ENCODE data around the gene NHLRC3. TPM values are rescaled to one million over a fixed set of nuclear protein-coding genes. Genes with fewer than 3 reads are reported as not detected.
"Not testable (repeated sequence)": the region's sequence is repeated elsewhere in the genome, so short reads cannot be mapped to it uniquely, and the experiment has no call there.

Gene NHLRC3, protein sequence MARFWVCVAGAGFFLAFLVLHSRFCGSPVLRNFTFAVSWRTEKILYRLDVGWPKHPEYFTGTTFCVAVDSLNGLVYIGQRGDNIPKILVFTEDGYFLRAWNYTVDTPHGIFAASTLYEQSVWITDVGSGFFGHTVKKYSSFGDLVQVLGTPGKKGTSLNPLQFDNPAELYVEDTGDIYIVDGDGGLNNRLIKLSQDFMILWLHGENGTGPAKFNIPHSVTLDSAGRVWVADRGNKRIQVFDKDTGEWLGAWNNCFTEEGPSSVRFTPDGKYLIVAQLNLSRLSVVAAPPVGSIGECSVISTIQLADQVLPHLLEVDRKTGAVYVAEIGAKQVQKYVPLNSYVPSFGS
- 23.5 and 24.0 TPM in 2 replicates for total RNA-seq
- long read RNA-seq, transcript NHLRC3-202 (7 exons, 3,549 nt), result major isoform, 33 of 84 reads
- long read RNA-seq, transcript NHLRC3-201 (6 exons, 3,275 nt), result minor isoform, 10 of 84 reads
- long read RNA-seq, partial matches to known transcripts, result 17 of 84 reads
- long read RNA-seq, other reads (novel, unspliced or antisense), result 17 of 84 reads

GRCh38 chr13:39037880-39038568 lies at the start of gene NHLRC3, which contains the start of gene PROSER1:
Gene NHLRC3, plus strand, starts transcription at chr13:39038456. Its CDS starts 184 bp downstream, at chr13:39038640.
Gene PROSER1, minus strand, starts transcription at chr13:39038089. Its CDS starts 847 bp downstream, at chr13:39037242.
- Mint-ChIP-seq H3K4me3 (ENCODE audit: unreplicated experiment) (peak within 1 kb of the TSS; percentile 93), H3K27ac (ENCODE audit: unreplicated experiment) (peak within 1 kb of the TSS; percentile 95), H3K36me3 (ENCODE audit: unreplicated experiment) (peaks cover 4% of the 10 kb centered on the region), H3K27me3 (ENCODE audit: unreplicated experiment) (no peaks in the 10 kb centered on the region), H3K9me3 (ENCODE audit: unreplicated experiment) (no peaks in the 10 kb centered on the region), H3K4me1 (ENCODE audit: unreplicated experiment) (peaks cover 54% of the 10 kb centered on the region)
- DNase-seq (ENCODE audit: extremely low spot score, unreplicated experiment), result peak; percentile 94
- TF ChIP-seq, protein P1, sequence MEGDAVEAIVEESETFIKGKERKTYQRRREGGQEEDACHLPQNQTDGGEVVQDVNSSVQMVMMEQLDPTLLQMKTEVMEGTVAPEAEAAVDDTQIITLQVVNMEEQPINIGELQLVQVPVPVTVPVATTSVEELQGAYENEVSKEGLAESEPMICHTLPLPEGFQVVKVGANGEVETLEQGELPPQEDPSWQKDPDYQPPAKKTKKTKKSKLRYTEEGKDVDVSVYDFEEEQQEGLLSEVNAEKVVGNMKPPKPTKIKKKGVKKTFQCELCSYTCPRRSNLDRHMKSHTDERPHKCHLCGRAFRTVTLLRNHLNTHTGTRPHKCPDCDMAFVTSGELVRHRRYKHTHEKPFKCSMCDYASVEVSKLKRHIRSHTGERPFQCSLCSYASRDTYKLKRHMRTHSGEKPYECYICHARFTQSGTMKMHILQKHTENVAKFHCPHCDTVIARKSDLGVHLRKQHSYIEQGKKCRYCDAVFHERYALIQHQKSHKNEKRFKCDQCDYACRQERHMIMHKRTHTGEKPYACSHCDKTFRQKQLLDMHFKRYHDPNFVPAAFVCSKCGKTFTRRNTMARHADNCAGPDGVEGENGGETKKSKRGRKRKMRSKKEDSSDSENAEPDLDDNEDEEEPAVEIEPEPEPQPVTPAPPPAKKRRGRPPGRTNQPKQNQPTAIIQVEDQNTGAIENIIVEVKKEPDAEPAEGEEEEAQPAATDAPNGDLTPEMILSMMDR (IDR thresholded peaks at IDR 0.05), result no peak

GRCh38 chr13:38990693-38991092 lies 47.6 kb upstream of the NHLRC3 start, which contains the start of gene STOML3:
Gene STOML3, minus strand, starts transcription at chr13:38990831. Its CDS starts 110 bp downstream, at chr13:38990721.
- H3K9me3 Mint-ChIP-seq (ENCODE audit: unreplicated experiment), result no peaks in the 10 kb centered on the region
- no peak for DNase-seq (ENCODE audit: extremely low spot score, unreplicated experiment)

DNA sequence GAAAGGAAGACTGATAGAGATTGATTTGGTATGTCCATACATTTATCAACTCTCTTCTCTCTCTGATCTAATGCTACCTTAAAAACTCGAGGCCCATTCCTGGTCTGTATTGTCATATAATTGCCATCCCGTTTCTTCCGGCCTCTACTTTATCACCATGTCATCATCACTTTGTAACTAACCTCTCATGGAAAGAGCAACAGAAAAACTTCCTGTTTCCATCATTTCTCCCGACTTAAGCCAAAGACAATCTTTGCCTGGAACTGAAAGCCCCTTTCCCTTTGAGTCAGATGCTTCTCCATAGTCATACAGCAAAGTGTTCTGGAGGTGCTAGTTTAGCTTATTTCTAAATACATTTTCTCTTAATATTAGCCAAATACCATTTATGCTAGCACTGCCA lies 44.9 kb upstream of the NHLRC3 start:
- Mint-ChIP-seq H3K9me3 (ENCODE audit: unreplicated experiment) (no peaks in the 10 kb centered on the region), H3K27me3 (ENCODE audit: unreplicated experiment) (peaks cover 14% of the 10 kb centered on the region), H3K4me3 (ENCODE audit: unreplicated experiment) (no peak overlapping the region), H3K36me3 (ENCODE audit: unreplicated experiment) (no peaks in the 10 kb centered on the region), H3K27ac (ENCODE audit: unreplicated experiment) (no peak overlapping the region), H3K4me1 (ENCODE audit: unreplicated experiment) (peaks cover 4% of the 10 kb centered on the region)
- no peak for DNase-seq (ENCODE audit: extremely low spot score, unreplicated experiment)
- TF ChIP-seq, protein P1 (IDR thresholded peaks at IDR 0.05), result no peak

More at GRCh38 chr13:38990693-38991092, 47.6 kb upstream of the NHLRC3 start, which contains the start of gene STOML3:
- no peaks in the 10 kb centered on the region for H3K36me3 Mint-ChIP-seq (ENCODE audit: unreplicated experiment)
- no peak within 1 kb of the TSS for H3K27ac Mint-ChIP-seq (ENCODE audit: unreplicated experiment)
- TF ChIP-seq, protein P1 (IDR thresholded peaks at IDR 0.05), result no peak
- H3K4me3 Mint-ChIP-seq (ENCODE audit: unreplicated experiment), result no peak within 1 kb of the TSS
- H3K4me1 Mint-ChIP-seq (ENCODE audit: unreplicated experiment), result peaks cover 4% of the 10 kb centered on the region
- H3K27me3 Mint-ChIP-seq (ENCODE audit: unreplicated experiment), result peaks cover 18% of the 10 kb centered on the region

GRCh38 chr13:38998739-38999138 lies 39.5 kb upstream of the NHLRC3 start:
- no peaks in the 10 kb centered on the region for H3K27me3 Mint-ChIP-seq (ENCODE audit: unreplicated experiment)

GRCh38 chr13:39006371-39007111 lies 31.7 kb upstream of the NHLRC3 start:
- Mint-ChIP-seq H3K4me3 (ENCODE audit: unreplicated experiment) (peak overlapping the region; percentile 45), H3K36me3 (ENCODE audit: unreplicated experiment) (peaks cover 23% of the 10 kb centered on the region)
- not testable (repeated sequence) for H3K27me3 Mint-ChIP-seq (ENCODE audit: unreplicated experiment); H3K9me3 Mint-ChIP-seq (ENCODE audit: unreplicated experiment); H3K27ac Mint-ChIP-seq (ENCODE audit: unreplicated experiment); DNase-seq (ENCODE audit: extremely low spot score, unreplicated experiment); H3K4me1 Mint-ChIP-seq (ENCODE audit: unreplicated experiment)

More at GRCh38 chr13:38998739-38999138, 39.5 kb upstream of the NHLRC3 start:
- Mint-ChIP-seq H3K9me3 (ENCODE audit: unreplicated experiment) (no peaks in the 10 kb centered on the region), H3K27ac (ENCODE audit: unreplicated experiment) (no peak overlapping the region), H3K4me1 (ENCODE audit: unreplicated experiment) (no peaks in the 10 kb centered on the region), H3K4me3 (ENCODE audit: unreplicated experiment) (no peak overlapping the region), H3K36me3 (ENCODE audit: unreplicated experiment) (peaks cover 2% of the 10 kb centered on the region)
- TF ChIP-seq, protein P1 (IDR thresholded peaks at IDR 0.05), result no peak
- no peak for DNase-seq (ENCODE audit: extremely low spot score, unreplicated experiment)

All from osteocyte (in vitro differentiated cells).